Measurements from ENCODE around the gene SEMA4A.

Gene SEMA4A

GRCh38 chr1:156144742-156145141, 8.6 kb upstream of the SEMA4A start:
- Histone ChIP-seq H3K9me2 (replicated peaks; ENCODE audit: control insufficient read depth, low read length) (no peaks in the 10 kb centered on the region), H3K79me2 (ENCODE audit: control insufficient read depth, low read length) (no peaks in the 10 kb centered on the region), H3K27me3 (ENCODE audit: control insufficient read depth, low read length) (no peaks in the 10 kb centered on the region), H3K4me3 (ENCODE audit: low read length) (no peak overlapping the region), H3K36me3 (ENCODE audit: control insufficient read depth, low read length) (no peaks in the 10 kb centered on the region), H3F3A (ENCODE audit: control insufficient read depth, insufficient read depth) (no peaks in the 10 kb centered on the region; the same call in 1 of the 2 replicates), H4K20me1 (ENCODE audit: control insufficient read depth, insufficient read depth, low read depth, low read length) (no peaks in the 10 kb centered on the region), H3K4me1 (ENCODE audit: control insufficient read depth, low read length) (peaks cover 41% of the 10 kb centered on the region), H3K27ac (ENCODE audit: low read depth, low read length) (no peak overlapping the region), H3K9me3 (ENCODE audit: control insufficient read depth, insufficient read depth, low read length) (no peaks in the 10 kb centered on the region), H3K4me2 (ENCODE audit: low read length) (no peak overlapping the region)
- TF ChIP-seq CTCF (IDR thresholded peaks at IDR 0.05; ENCODE audit: low read depth, low read length, poor library complexity, severe bottlenecking), result no peak
- no peak for TF ChIP-seq EZH2phosphoT487 (IDR thresholded peaks at IDR 0.05; ENCODE audit: borderline replicate concordance, low read length)

- Histone ChIP-seq H3K9me2 (replicated peaks; ENCODE audit: control insufficient read depth, low read length) (no peaks in the 10 kb centered on the region), H3K36me3 (ENCODE audit: control insufficient read depth, low read length) (no peaks in the 10 kb centered on the region), H3K27ac (ENCODE audit: low read depth, low read length) (no peak overlapping the region), H3K4me3 (ENCODE audit: low read length) (no peak overlapping the region), H3K4me2 (ENCODE audit: low read length) (peak overlapping the region; percentile 63; the same call in 1 of the 2 replicates), H3F3A (ENCODE audit: control insufficient read depth, insufficient read depth) (peaks cover 4% of the 10 kb centered on the region), H3K9me3 (ENCODE audit: control insufficient read depth, insufficient read depth, low read length) (no peaks in the 10 kb centered on the region), H3K79me2 (ENCODE audit: control insufficient read depth, low read length) (peaks cover 6% of the 10 kb centered on the region), H3K4me1 (ENCODE audit: control insufficient read depth, low read length) (peaks cover 50% of the 10 kb centered on the region), H3K27me3 (ENCODE audit: control insufficient read depth, low read length) (no peaks in the 10 kb centered on the region), H4K20me1 (ENCODE audit: control insufficient read depth, insufficient read depth, low read depth, low read length) (no peaks in the 10 kb centered on the region)
- TF ChIP-seq CTCF (IDR thresholded peaks at IDR 0.05; ENCODE audit: low read depth, low read length, poor library complexity, severe bottlenecking) (no peak), EZH2phosphoT487 (IDR thresholded peaks at IDR 0.05; ENCODE audit: borderline replicate concordance, low read length) (no peak)
These were observed 7.8 kb upstream of the SEMA4A start for GRCh38 chr1:156145650-156146019.

- H3K4me1 ChIP-seq (ENCODE audit: control insufficient read depth, low read length), result peaks cover 55% of the 10 kb centered on the region
- peak overlapping the region; percentile 54 for H3K4me3 ChIP-seq (ENCODE audit: low read length)
- H3K4me2 ChIP-seq (ENCODE audit: low read length), result peak overlapping the region; percentile 63
- no peaks in the 10 kb centered on the region for H3K9me3 ChIP-seq (ENCODE audit: control insufficient read depth, insufficient read depth, low read length)
- peaks cover 9% of the 10 kb centered on the region for H3F3A ChIP-seq (ENCODE audit: control insufficient read depth, insufficient read depth)
- no peaks in the 10 kb centered on the region for H3K36me3 ChIP-seq (ENCODE audit: control insufficient read depth, low read length)
- peak; percentile 78 for TF ChIP-seq CTCF (IDR thresholded peaks at IDR 0.05; ENCODE audit: low read depth, low read length, poor library complexity, severe bottlenecking)
- no peak for TF ChIP-seq EZH2phosphoT487 (IDR thresholded peaks at IDR 0.05; ENCODE audit: borderline replicate concordance, low read length)
- no peaks in the 10 kb centered on the region for H4K20me1 ChIP-seq (ENCODE audit: control insufficient read depth, insufficient read depth, low read depth, low read length)
- H3K9me2 ChIP-seq (replicated peaks; ENCODE audit: control insufficient read depth, low read length), result no peaks in the 10 kb centered on the region
- H3K27ac ChIP-seq (ENCODE audit: low read depth, low read length), result peak overlapping the region; percentile 17; the same call in 1 of the 2 replicates
- H3K27me3 ChIP-seq (ENCODE audit: control insufficient read depth, low read length), result no peaks in the 10 kb centered on the region
- peaks cover 12% of the 10 kb centered on the region for H3K79me2 ChIP-seq (ENCODE audit: control insufficient read depth, low read length)
These were observed 7.2 kb upstream of the SEMA4A start for GRCh38 chr1:156146020-156146768.

Measured in DOHH2 (cell line).